Endodermal cell (in vitro differentiated cells): ENCODE data around the gene E2F2. TPM values are rescaled to one million over a fixed set of nuclear protein-coding genes. Genes with fewer than 3 reads are reported as not detected.

Experiments used
- DNase-seq: peaks from one replicate; pipeline ENCODE4 v3.0.0-alpha.2; 2017
- H3K27ac ChIP-seq: 2 replicates; pipeline ENCODE4 v1.5.1; 2013; ENCODE audit warnings: mild to moderate bottlenecking, low read depth, low read length, moderate library complexity
- H3K27me3 ChIP-seq: 2 replicates; pipeline ENCODE4 v1.6.1; 2013; ENCODE audit warnings: mild to moderate bottlenecking, low read length, moderate library complexity; ENCODE audit not compliant: insufficient read depth, control insufficient read depth, poor library complexity, severe bottlenecking
- H3K36me3 ChIP-seq: 2 replicates; pipeline ENCODE4 v1.7.0; 2013; ENCODE audit warnings: mild to moderate bottlenecking, low read length, moderate library complexity; ENCODE audit not compliant: control insufficient read depth, insufficient read depth
- H3K4me1 ChIP-seq: one replicate; pipeline ENCODE4 v1.7.0; 2013; ENCODE audit warnings: low read length; ENCODE audit not compliant: control insufficient read depth, insufficient read depth
- H3K4me3 ChIP-seq: 2 replicates; pipeline ENCODE4 v1.5.1; 2013; ENCODE audit warnings: mild to moderate bottlenecking, low read length, moderate library complexity
- H3K9ac ChIP-seq: 2 replicates; pipeline ENCODE4 v1.6.1; 2013; ENCODE audit warnings: mild to moderate bottlenecking, low read length, moderate library complexity; ENCODE audit not compliant: poor library complexity, severe bottlenecking; ENCODE audit errors: extremely low read depth
- H3K9me3 ChIP-seq: 2 replicates; pipeline ENCODE4 v1.6.1; 2013; ENCODE audit warnings: mild to moderate bottlenecking, low read length, moderate library complexity; ENCODE audit not compliant: control insufficient read depth
- H3K27ac Mint-ChIP-seq: 2 replicates; pipeline ENCODE4 v1.8.0; 2020; ENCODE audit warnings: mixed read lengths
- H3K27me3 Mint-ChIP-seq: 2 replicates; pipeline ENCODE4 v1.8.0; 2021; ENCODE audit warnings: mild to moderate bottlenecking, mixed read lengths; ENCODE audit not compliant: insufficient read depth
- H3K36me3 Mint-ChIP-seq: 2 replicates; pipeline ENCODE4 v1.8.0; 2020; ENCODE audit warnings: low read depth, mixed read lengths
- H3K4me1 Mint-ChIP-seq: 2 replicates; pipeline ENCODE4 v1.8.0; 2020; ENCODE audit warnings: mixed read lengths
- H3K4me3 Mint-ChIP-seq: 2 replicates; pipeline ENCODE4 v1.8.0; 2020; ENCODE audit warnings: mild to moderate bottlenecking, moderate library complexity, mixed read lengths
- H3K9me3 Mint-ChIP-seq: 2 replicates; pipeline ENCODE4 v1.8.0; 2020; ENCODE audit warnings: mild to moderate bottlenecking, mixed read lengths
- CTCF ChIP-seq: fragments of 200-600 bp; sonication (generic); conservative IDR thresholded peaks from 2 replicates; pipeline ENCODE4 v1.5.0; 2021; ENCODE audit warnings: antibody characterized with exemption, mild to moderate bottlenecking
- WGBS, 2 experiments: methylation state at CpG; one replicate each; pipeline versions ENCODE4 v1.1.5 to v1.1.7; 2013; ENCODE audit warnings: missing lambda C conversion rate in 2 of 2, mixed read lengths in 1 of 2; ENCODE audit not compliant: insufficient coverage in 1 of 2, insufficient read length in 1 of 2; 5-methylcytosine and 5-hydroxymethylcytosine counted together
- total RNA-seq, 2 donors: library from RNA; stranded (reverse); fragmentation: NEBNext Ultra II Directional in 1 of 2; extraction: Animal tissue kit (Norgen Biotek cat#: 25700) in 1 of 2; gene quantifications; 2 replicates in 1 of 2; 3 replicates in 1 of 2; pipeline ENCODE4 v1.2.1, GENCODE V29; 2021

The E2F2 gene
- total RNA-seq, 2 donors from 2014 or later: 7.3 to 9.8 TPM

GRCh38 chr1:23502951-23503350 is 28.1 kb downstream of the E2F2 start:
- Mint-ChIP-seq H3K27ac (no peak overlapping the region), H3K9me3 (no peaks in the 10 kb centered on the region), H3K4me1 (peaks cover 5% of the 10 kb centered on the region), H3K4me3 (no peak overlapping the region), H3K27me3 (peaks cover 2% of the 10 kb centered on the region), H3K36me3 (no peaks in the 10 kb centered on the region)
- Histone ChIP-seq H3K27me3 (no peaks in the 10 kb centered on the region), H3K9me3 (no peaks in the 10 kb centered on the region), H3K27ac (no peak overlapping the region), H3K36me3 (no peaks in the 10 kb centered on the region), H3K9ac (no peak overlapping the region), H3K4me1 (no peaks in the 10 kb centered on the region), H3K4me3 (no peak overlapping the region)
- no CpG with 5 or more reads among the region's 6 CpGs for WGBS, 2 experiments
- TF ChIP-seq CTCF: no peak
- DNase-seq: no peak

GRCh38 chr1:23500466-23500865 is 30.6 kb downstream of the E2F2 start:
- H3K27ac Mint-ChIP-seq: no peak overlapping the region

GRCh38 chr1:23497777-23498439 is 33.1 kb downstream of the E2F2 start:
- Histone ChIP-seq H3K4me1 (no peaks in the 10 kb centered on the region), H3K9me3 (no peaks in the 10 kb centered on the region), H3K27ac (no peak overlapping the region), H3K27me3 (no peaks in the 10 kb centered on the region), H3K36me3 (no peaks in the 10 kb centered on the region), H3K4me3 (no peak overlapping the region), H3K9ac (no peak overlapping the region)
- Mint-ChIP-seq H3K36me3 (no peaks in the 10 kb centered on the region), H3K27ac (no peak overlapping the region), H3K9me3 (no peaks in the 10 kb centered on the region), H3K27me3 (peaks cover 2% of the 10 kb centered on the region), H3K4me1 (no peaks in the 10 kb centered on the region), H3K4me3 (no peak overlapping the region)
- no peak for DNase-seq
- 94% methylated on average over 3 of the region's 3 CpGs; no CpG with 5 or more reads in 1 of the 2 experiments for WGBS, 2 experiments
- no peak for TF ChIP-seq CTCF

More at GRCh38 chr1:23500466-23500865, 30.6 kb downstream of the E2F2 start:
- no peaks in the 10 kb centered on the region for H3K36me3 ChIP-seq
- Mint-ChIP-seq H3K4me1 (peaks cover 5% of the 10 kb centered on the region), H3K36me3 (no peaks in the 10 kb centered on the region), H3K9me3 (no peaks in the 10 kb centered on the region), H3K4me3 (no peak overlapping the region), H3K27me3 (peaks cover 2% of the 10 kb centered on the region)
- no peak overlapping the region for H3K9ac ChIP-seq
- no peak for DNase-seq
- H3K4me1 ChIP-seq: no peaks in the 10 kb centered on the region
- H3K27ac ChIP-seq: no peak overlapping the region
- no peaks in the 10 kb centered on the region for H3K9me3 ChIP-seq
- WGBS, 2 experiments: 64 to 97% methylated on average over 1 to 2 of the region's 2 CpGs
- H3K27me3 ChIP-seq: no peaks in the 10 kb centered on the region
- no peak for TF ChIP-seq CTCF
- no peak overlapping the region for H3K4me3 ChIP-seq
